Prostate gland (tissue), 2 donors: ENCODE measurements around the gene GRK1.

Source experiments
- POLR2AphosphoS5 ChIP-seq: sonication (generic); formaldehyde crosslinking; IDR thresholded peaks from one replicate; pipeline ENCODE4 v1.6.1; 2017; ENCODE audit warnings: antibody characterized with exemption
- TF ChIP-seq, protein P1 (sequence below), 4 experiments: fragments of 200-600 bp in 2 of 4; fragments of 450-650 bp in 2 of 4; sonication (generic) in 2 of 4; IDR thresholded peaks; 1 replicate in 3 of 4; 2 replicates in 1 of 4; pipeline ENCODE4 v1.5.1; 2016 to 2019; ENCODE audit warnings: antibody characterized with exemption in 4 of 4, mild to moderate bottlenecking in 2 of 4, moderate library complexity in 2 of 4

DNA sequence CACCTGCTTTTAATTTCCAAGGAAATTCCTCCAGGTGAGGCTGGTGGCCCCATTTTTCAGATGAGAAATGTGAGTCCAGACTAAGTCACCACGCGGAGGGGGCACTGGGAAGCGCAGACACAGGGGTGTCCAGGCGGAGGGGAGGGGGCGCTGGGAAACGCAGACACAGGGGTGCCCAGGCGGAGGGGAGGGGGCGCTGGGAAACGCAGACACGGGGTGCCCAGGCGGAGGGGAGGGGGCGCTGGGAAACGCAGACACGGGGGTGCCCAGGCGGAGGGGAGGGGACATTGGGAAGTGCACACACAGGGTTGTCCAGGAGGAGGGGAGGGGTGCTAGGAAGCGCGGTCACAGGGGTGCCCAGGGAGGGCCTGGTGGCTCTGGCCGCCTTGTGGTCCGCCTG is 3.5 kb downstream of the GRK1 start:
- no peak for TF ChIP-seq POLR2AphosphoS5
- TF ChIP-seq, protein P1, sequence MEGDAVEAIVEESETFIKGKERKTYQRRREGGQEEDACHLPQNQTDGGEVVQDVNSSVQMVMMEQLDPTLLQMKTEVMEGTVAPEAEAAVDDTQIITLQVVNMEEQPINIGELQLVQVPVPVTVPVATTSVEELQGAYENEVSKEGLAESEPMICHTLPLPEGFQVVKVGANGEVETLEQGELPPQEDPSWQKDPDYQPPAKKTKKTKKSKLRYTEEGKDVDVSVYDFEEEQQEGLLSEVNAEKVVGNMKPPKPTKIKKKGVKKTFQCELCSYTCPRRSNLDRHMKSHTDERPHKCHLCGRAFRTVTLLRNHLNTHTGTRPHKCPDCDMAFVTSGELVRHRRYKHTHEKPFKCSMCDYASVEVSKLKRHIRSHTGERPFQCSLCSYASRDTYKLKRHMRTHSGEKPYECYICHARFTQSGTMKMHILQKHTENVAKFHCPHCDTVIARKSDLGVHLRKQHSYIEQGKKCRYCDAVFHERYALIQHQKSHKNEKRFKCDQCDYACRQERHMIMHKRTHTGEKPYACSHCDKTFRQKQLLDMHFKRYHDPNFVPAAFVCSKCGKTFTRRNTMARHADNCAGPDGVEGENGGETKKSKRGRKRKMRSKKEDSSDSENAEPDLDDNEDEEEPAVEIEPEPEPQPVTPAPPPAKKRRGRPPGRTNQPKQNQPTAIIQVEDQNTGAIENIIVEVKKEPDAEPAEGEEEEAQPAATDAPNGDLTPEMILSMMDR (IDR thresholded peaks at IDR 0.05): no peak
